KMS-11 (cell line): ENCODE data around the gene C9orf153.

ENCODE experiments used
- H2AFZ ChIP-seq: fragments of 200-600 bp; sonication (generic); 2 replicates; pipeline ENCODE4 v1.6.1; 2016; ENCODE audit warnings: antibody characterized with exemption, mixed run types, low read depth
- H3K27ac ChIP-seq: fragments of 200-600 bp; sonication (generic); 2 replicates; pipeline ENCODE4 v1.6.1; 2016; ENCODE audit warnings: mild to moderate bottlenecking, mixed run types
- H3K27me3 ChIP-seq: fragments of 200-600 bp; sonication (generic); 2 replicates; pipeline ENCODE4 v1.6.1; 2017; ENCODE audit warnings: mild to moderate bottlenecking, low read depth, mixed run types, moderate library complexity; ENCODE audit not compliant: insufficient read depth
- H3K36me3 ChIP-seq: fragments of 200-600 bp; sonication (generic); 2 replicates; pipeline ENCODE4 v1.6.1; 2017; ENCODE audit warnings: mild to moderate bottlenecking, mixed run types; ENCODE audit not compliant: insufficient read depth
- H3K4me1 ChIP-seq: fragments of 200-600 bp; sonication (generic); 2 replicates; pipeline ENCODE4 v1.6.1; 2016; ENCODE audit warnings: mild to moderate bottlenecking, low read depth, mixed run types; ENCODE audit not compliant: poor library complexity, severe bottlenecking
- H3K4me2 ChIP-seq: fragments of 200-600 bp; sonication (generic); 2 replicates; pipeline ENCODE4 v1.7.0; 2016; ENCODE audit warnings: mild to moderate bottlenecking, mixed run types
- H3K4me3 ChIP-seq: fragments of 200-600 bp; sonication (generic); IDR thresholded peaks from 2 replicates; pipeline ENCODE4 v1.6.1; 2017; ENCODE audit warnings: low read depth, low read length, mixed read lengths; ENCODE audit not compliant: insufficient read depth
- H3K79me2 ChIP-seq: fragments of 200-600 bp; sonication (generic); 2 replicates; pipeline ENCODE4 v1.6.1; 2016; ENCODE audit warnings: low read depth, mixed run types; ENCODE audit not compliant: insufficient read depth
- H3K9ac ChIP-seq: fragments of 200-600 bp; sonication (generic); 2 replicates; pipeline ENCODE4 v1.6.1; 2016; ENCODE audit warnings: mild to moderate bottlenecking, mixed run types
- H4K20me1 ChIP-seq: fragments of 200-600 bp; sonication (generic); 2 replicates; pipeline ENCODE4 v1.6.1; 2016; ENCODE audit warnings: mild to moderate bottlenecking, mixed run types; ENCODE audit not compliant: insufficient read depth
- CTCF ChIP-seq: fragments of 200-600 bp; sonication (generic); conservative IDR thresholded peaks from 2 replicates; pipeline ENCODE4 v1.6.1; 2017; ENCODE audit warnings: low read depth, mild to moderate bottlenecking, antibody characterized with exemption, low read length, moderate library complexity, mixed read lengths

The C9orf153 gene

GRCh38 chr9:86177995-86178394 lies 81.5 kb downstream of the C9orf153 start:
- Histone ChIP-seq H2AFZ (no peak overlapping the region), H4K20me1 (no peaks in the 10 kb centered on the region), H3K27ac (no peak overlapping the region), H3K4me1 (no peaks in the 10 kb centered on the region), H3K4me2 (no peak overlapping the region), H3K4me3 (no peak overlapping the region), H3K27me3 (no peaks in the 10 kb centered on the region), H3K9ac (no peak overlapping the region), H3K79me2 (no peaks in the 10 kb centered on the region), H3K36me3 (no peaks in the 10 kb centered on the region)
- TF ChIP-seq CTCF: no peak

GRCh38 chr9:86176468-86176867 lies 83.0 kb downstream of the C9orf153 start:
- no peak overlapping the region for H3K27ac ChIP-seq
- H3K4me2 ChIP-seq: no peak overlapping the region

GRCh38 chr9:86175743-86176456 lies 83.6 kb downstream of the C9orf153 start:
- Histone ChIP-seq H3K79me2 (no peaks in the 10 kb centered on the region), H3K27ac (no peak overlapping the region), H4K20me1 (no peaks in the 10 kb centered on the region), H3K9ac (no peak overlapping the region), H3K4me1 (no peaks in the 10 kb centered on the region), H3K4me2 (no peak overlapping the region), H3K36me3 (no peaks in the 10 kb centered on the region), H3K27me3 (no peaks in the 10 kb centered on the region), H3K4me3 (no peak overlapping the region), H2AFZ (no peak overlapping the region)
- no peak for TF ChIP-seq CTCF

More at GRCh38 chr9:86176468-86176867, 83.0 kb downstream of the C9orf153 start:
- Histone ChIP-seq H3K79me2 (no peaks in the 10 kb centered on the region), H2AFZ (no peak overlapping the region), H3K27me3 (no peaks in the 10 kb centered on the region), H3K4me3 (no peak overlapping the region), H4K20me1 (no peaks in the 10 kb centered on the region), H3K36me3 (no peaks in the 10 kb centered on the region), H3K9ac (no peak overlapping the region), H3K4me1 (no peaks in the 10 kb centered on the region)
- no peak for TF ChIP-seq CTCF

GRCh38 chr9:86175223-86175622 lies 84.2 kb downstream of the C9orf153 start:
- no peak overlapping the region for H3K9ac ChIP-seq
- no peaks in the 10 kb centered on the region for H3K4me1 ChIP-seq
- H3K4me3 ChIP-seq: no peak overlapping the region
- H3K79me2 ChIP-seq: no peaks in the 10 kb centered on the region
- no peak overlapping the region for H3K27ac ChIP-seq
- no peaks in the 10 kb centered on the region for H3K36me3 ChIP-seq
- no peak overlapping the region for H3K4me2 ChIP-seq
- no peak for TF ChIP-seq CTCF
- no peak overlapping the region for H2AFZ ChIP-seq
- no peaks in the 10 kb centered on the region for H3K27me3 ChIP-seq
- H4K20me1 ChIP-seq: no peaks in the 10 kb centered on the region
